Activated B cell treated with CpG ODN at 0.5 μM for 24 hours (primary cell): Measurements from ENCODE around the gene UBIAD1. TPM values are rescaled to one million over a fixed set of nuclear protein-coding genes. Genes with fewer than 3 reads are reported as not detected.
A peak's percentile ranks its signal among the peaks of the same experiment; 100 is the strongest.

Experiments used
- ATAC-seq: fragments of 200-7000 bp; cut with Tn5 transposase; one replicate; pipeline ENCODE4 v1.10.0; 2021; ENCODE audit warnings: low read depth, mild to moderate bottlenecking, moderate library complexity
- CTCF ChIA-PET: fragments of 350-600 bp; sonication (Branson Sonifier 250); formaldehyde crosslinking; loops from one replicate; lab custom pipeline; 2021; ENCODE audit warnings: antibody characterized with exemption; lab: Charles Lee
- POLR2A ChIA-PET: fragments of 350-600 bp; sonication (Branson Sonifier 250); formaldehyde crosslinking; loops from one replicate; lab custom pipeline; 2021; ENCODE audit warnings: antibody characterized with exemption; lab: Charles Lee
- DNase-seq: peaks from one replicate; pipeline ENCODE4 v3.0.0; 2022
- H3K27ac Mint-ChIP-seq: one replicate; pipeline ENCODE4 v1.8.0; 2020; ENCODE audit warnings: mixed read lengths
- H3K27me3 Mint-ChIP-seq: one replicate; pipeline ENCODE4 v1.8.0; 2021; ENCODE audit warnings: mixed read lengths
- H3K36me3 Mint-ChIP-seq: one replicate; pipeline ENCODE4 v1.8.0; 2021; ENCODE audit warnings: low read depth, mixed read lengths
- H3K4me1 Mint-ChIP-seq: one replicate; pipeline ENCODE4 v1.8.0; 2021; ENCODE audit warnings: mixed read lengths
- H3K4me3 Mint-ChIP-seq: one replicate; pipeline ENCODE4 v1.8.0; 2020; ENCODE audit warnings: mild to moderate bottlenecking, mixed read lengths
- H3K9me3 Mint-ChIP-seq: one replicate; pipeline ENCODE4 v1.8.0; 2020; ENCODE audit warnings: mixed read lengths
- CTCF ChIP-seq: fragments of 200-600 bp; IDR thresholded peaks from one replicate; pipeline ENCODE4 v1.8.0; 2022; ENCODE audit warnings: antibody characterized with exemption, mild to moderate bottlenecking
- intact Hi-C: fragments of 100-400 bp; cut with micrococcal nuclease; formaldehyde crosslinking; loops from one replicate; pipeline ENCODE4 v1.15.1; 2024
- total RNA-seq: library from RNA; stranded (reverse); gene quantifications from 2 replicates; pipeline ENCODE4 v1.2.3, GENCODE V29; 2022

Gene UBIAD1
- total RNA-seq, 1 donor from 2014 or later = 27.8 TPM

GRCh38 chr1:11318982-11319381 lies 46.0 kb downstream of the UBIAD1 start:
- Mint-ChIP-seq H3K27me3 (peaks cover 10% of the 10 kb centered on the region), H3K9me3 (no peaks in the 10 kb centered on the region), H3K36me3 (no peaks in the 10 kb centered on the region)

GRCh38 chr1:11320153-11320936 lies 47.3 kb downstream of the UBIAD1 start:
- ChIA-PET CTCF (interaction anchor here (1.0 to 1.8 kb wide), 4 partner anchors 11 to 325 kb away, joined by 3 to 10 read pairs (median 4); no protein-coding TSS in a partner anchor), POLR2A (no interaction called here)
- peak; percentile 45 for ATAC-seq
- TF ChIP-seq CTCF = no peak
- H3K9me3 Mint-ChIP-seq = no peaks in the 10 kb centered on the region
- H3K36me3 Mint-ChIP-seq = no peaks in the 10 kb centered on the region
- no peak overlapping the region for H3K27ac Mint-ChIP-seq
- H3K4me1 Mint-ChIP-seq = peaks cover 4% of the 10 kb centered on the region
- peak; percentile 33 for DNase-seq
- peaks cover 10% of the 10 kb centered on the region for H3K27me3 Mint-ChIP-seq
- intact Hi-C loops = loop anchor here (1.0 kb wide), 1 partner anchor 322 kb away; no protein-coding TSS in a partner anchor
- H3K4me3 Mint-ChIP-seq = no peak overlapping the region

More at GRCh38 chr1:11318982-11319381, 46.0 kb downstream of the UBIAD1 start:
- ChIA-PET POLR2A (no interaction called here), CTCF (interaction anchor here (1.6 to 1.8 kb wide), 2 partner anchors 324 to 327 kb away, joined by 3 to 10 read pairs; no protein-coding TSS in a partner anchor)
- DNase-seq = no peak
- H3K4me3 Mint-ChIP-seq = no peak overlapping the region
- no peak overlapping the region for H3K27ac Mint-ChIP-seq
- no peak for TF ChIP-seq CTCF
- intact Hi-C loops = no loop called here
- peaks cover 4% of the 10 kb centered on the region for H3K4me1 Mint-ChIP-seq
- no peak for ATAC-seq

- CTCF ChIA-PET = interaction anchor here (1.3 to 1.6 kb wide), 2 partner anchors 12 to 397 kb away, joined by 4 read pairs; no protein-coding TSS in a partner anchor
- no peaks in the 10 kb centered on the region for H3K9me3 Mint-ChIP-seq
- no peaks in the 10 kb centered on the region for H3K36me3 Mint-ChIP-seq
- intact Hi-C loops = no loop called here
- POLR2A ChIA-PET = interaction anchor here (0.6 kb wide), 1 partner anchor 79 kb away, joined by 5 read pairs; no protein-coding TSS in a partner anchor
- H3K4me3 Mint-ChIP-seq = no peak overlapping the region
- H3K27me3 Mint-ChIP-seq = peaks cover 10% of the 10 kb centered on the region
- ATAC-seq = no peak
- no peak overlapping the region for H3K27ac Mint-ChIP-seq
- H3K4me1 Mint-ChIP-seq = peaks cover 4% of the 10 kb centered on the region
- no peak for DNase-seq
- no peak for TF ChIP-seq CTCF
Observed at GRCh38 chr1:11321656-11322491, 48.9 kb downstream of the UBIAD1 start.

- Mint-ChIP-seq H3K27ac (no peak overlapping the region), H3K4me3 (no peak overlapping the region), H3K9me3 (no peaks in the 10 kb centered on the region), H3K27me3 (peaks cover 20% of the 10 kb centered on the region), H3K4me1 (peaks cover 4% of the 10 kb centered on the region), H3K36me3 (no peaks in the 10 kb centered on the region)
- CTCF ChIA-PET = no interaction called here
- no peak for TF ChIP-seq CTCF
- ATAC-seq = no peak
- DNase-seq = no peak
- POLR2A ChIA-PET = no interaction called here
- intact Hi-C loops = no loop called here
Observed at GRCh38 chr1:11324567-11325165, 51.7 kb downstream of the UBIAD1 start.
